B cell (primary cell): ENCODE data around the gene PRDM2. TPM values are rescaled to one million over a fixed set of nuclear protein-coding genes. Genes with fewer than 3 reads are reported as not detected.

Experiments used
- ATAC-seq: fragments of 200-7000 bp; cut with Tn5 transposase; one replicate; pipeline ENCODE4 v1.10.0; 2021; ENCODE audit warnings: low read depth, mild to moderate bottlenecking, moderate number of reproducible peaks, moderate library complexity
- CTCF ChIA-PET: fragments of 350-600 bp; sonication (Branson Sonifier 250); formaldehyde crosslinking; loops from one replicate; lab custom pipeline; 2021; ENCODE audit warnings: antibody characterized with exemption, inconsistent platforms; lab: Charles Lee
- POLR2A ChIA-PET: fragments of 350-600 bp; sonication (Branson Sonifier 250); formaldehyde crosslinking; loops from one replicate; lab custom pipeline; 2021; ENCODE audit warnings: antibody characterized with exemption; lab: Charles Lee
- DNase-seq: peaks from one replicate; pipeline ENCODE4 v3.0.0; 2013
- H2AFZ ChIP-seq: 2 replicates; pipeline ENCODE4 v1.6.1; 2012; ENCODE audit warnings: mild to moderate bottlenecking, low read depth, low read length; ENCODE audit not compliant: insufficient read depth, poor library complexity, severe bottlenecking
- H3K27ac ChIP-seq, 2 donors: 1 replicate in 1 of 2; 2 replicates in 1 of 2; pipeline ENCODE4 v1.5.1; 2012 to 2013; ENCODE audit warnings: low read length in 2 of 2, mild to moderate bottlenecking in 2 of 2, moderate library complexity in 1 of 2
- H3K27me3 ChIP-seq, 4 experiments: fragments of 200-600 bp in 1 of 4; sonication (generic) in 1 of 4; replicated peaks in 1 of 4; 1 replicate in 2 of 4; 2 replicates in 2 of 4; pipeline versions ENCODE4 v1.6.1 to v1.7.0; 2013 to 2016; ENCODE audit warnings: low read length in 3 of 4, mild to moderate bottlenecking in 2 of 4, mixed read lengths in 1 of 4, moderate library complexity in 1 of 4; ENCODE audit not compliant: insufficient read depth in 4 of 4, control insufficient read depth in 3 of 4; ENCODE audit errors: control extremely low read depth in 1 of 4
- H3K36me3 ChIP-seq, 2 experiments: replicated peaks in 1 of 2; 1 replicate in 1 of 2; 2 replicates in 1 of 2; pipeline versions ENCODE4 v1.6.1 to v1.7.1; 2013; ENCODE audit warnings: low read length in 1 of 2; ENCODE audit not compliant: insufficient read depth in 2 of 2, control insufficient read depth in 1 of 2; ENCODE audit errors: control extremely low read depth in 1 of 2, extremely low read depth in 1 of 2
- H3K4me1 ChIP-seq, 2 donors: fragments of 200-600 bp in 1 of 2; sonication (generic) in 1 of 2; 1 replicate in 1 of 2; 2 replicates in 1 of 2; pipeline versions ENCODE4 v1.5.1 to v1.6.1; 2013 to 2017; ENCODE audit warnings: low read length in 2 of 2; ENCODE audit not compliant: control insufficient read depth in 2 of 2, insufficient read depth in 2 of 2
- H3K4me2 ChIP-seq: replicated peaks from 2 replicates; pipeline ENCODE3; 2012; ENCODE audit warnings: mild to moderate bottlenecking, low read depth, low read length; ENCODE audit not compliant: poor library complexity, severe bottlenecking
- H3K4me3 ChIP-seq, 5 experiments: fragments of 200-600 bp in 1 of 5; sonication (generic) in 1 of 5; 1 replicate in 3 of 5; 2 replicates in 2 of 5; pipeline versions ENCODE4 v1.5.1 to v1.7.0; 2011 to 2016; ENCODE audit warnings: low read length in 4 of 5, mild to moderate bottlenecking in 4 of 5, low read depth in 2 of 5, control low read depth in 1 of 5, moderate library complexity in 1 of 5; ENCODE audit not compliant: insufficient read depth in 1 of 5; ENCODE audit errors: control extremely low read depth in 1 of 5, extremely low read depth in 1 of 5
- H3K79me2 ChIP-seq: fragments of 200-600 bp; sonication (generic); one replicate; pipeline ENCODE4 v1.6.0; 2016; ENCODE audit warnings: low read length; ENCODE audit not compliant: control insufficient read depth, insufficient read depth
- H3K9ac ChIP-seq: fragments of 200-600 bp; sonication (generic); 2 replicates; pipeline ENCODE4 v1.6.1; 2017; ENCODE audit warnings: mild to moderate bottlenecking, low read length, moderate library complexity
- H3K9me3 ChIP-seq, 3 donors: one replicate each; pipeline versions ENCODE4 v1.6.1 to v1.7.1; 2013; ENCODE audit warnings: low read length in 2 of 3; ENCODE audit not compliant: control insufficient read depth in 2 of 3, insufficient read depth in 1 of 3; ENCODE audit errors: control extremely low read depth in 1 of 3
- H4K20me1 ChIP-seq: 2 replicates; pipeline ENCODE4 v1.6.0; 2012; ENCODE audit warnings: mild to moderate bottlenecking, low read length; ENCODE audit not compliant: insufficient read depth, control insufficient read depth, poor library complexity, severe bottlenecking
- H3K27ac Mint-ChIP-seq: one replicate; pipeline ENCODE4 v1.8.0; 2021; ENCODE audit warnings: mixed read lengths
- H3K27me3 Mint-ChIP-seq: one replicate; pipeline ENCODE4 v1.8.0; 2021; ENCODE audit warnings: mixed read lengths
- H3K4me1 Mint-ChIP-seq: one replicate; pipeline ENCODE4 v1.8.0; 2021; ENCODE audit warnings: mixed read lengths
- H3K4me3 Mint-ChIP-seq: one replicate; pipeline ENCODE4 v1.8.0; 2021; ENCODE audit warnings: mixed read lengths
- H3K9me3 Mint-ChIP-seq: one replicate; pipeline ENCODE4 v1.8.0; 2022; ENCODE audit warnings: mixed read lengths; ENCODE audit not compliant: insufficient read depth
- CTCF ChIP-seq: fragments of 200-600 bp; IDR thresholded peaks from one replicate; pipeline ENCODE4 v1.8.0; 2022; ENCODE audit warnings: antibody characterized with exemption, mild to moderate bottlenecking
- EZH2 ChIP-seq: IDR thresholded peaks from 2 replicates; pipeline ENCODE4 v1.6.1; 2012; ENCODE audit warnings: borderline replicate concordance, low read depth, mild to moderate bottlenecking, moderate library complexity, low read length; ENCODE audit not compliant: insufficient read depth, poor library complexity, severe bottlenecking
- WGBS: methylation state at CpG from one replicate; pipeline ENCODE4 v1.1.5; 2013; ENCODE audit warnings: missing lambda C conversion rate; ENCODE audit not compliant: insufficient coverage; 5-methylcytosine and 5-hydroxymethylcytosine counted together
- intact Hi-C: fragments of 100-400 bp; cut with micrococcal nuclease; formaldehyde crosslinking; loops from one replicate; pipeline ENCODE4 v1.10.0; 2022
- polyA plus RNA-seq: library from polyadenylated mRNA; depleted of rRNA; stranded (reverse); fragments of >200 nt; gene quantifications from 2 replicates; pipeline ENCODE4 v1.2.3, GENCODE V29; 2012
- total RNA-seq, 2 donors: library from RNA; stranded (reverse); fragments of 120-200 nt in 1 of 2; gene quantifications; 1 replicate in 1 of 2; 2 replicates in 1 of 2; pipeline versions ENCODE4 v1.2.3 to v1.2.4, GENCODE V29; 2013 to 2022

Gene PRDM2
- total and polyA plus RNA-seq, 2 donors (not counting 1 experiment from before 2014, with no cell fraction given): 50.1 to 432 TPM

GRCh38 chr1:13775916-13776315 is 75.9 kb downstream of the PRDM2 start:
- CTCF ChIA-PET: interaction anchor here (1.1 kb wide), 1 partner anchor 50 kb away, joined by 3 read pairs; no protein-coding TSS in a partner anchor
- no peak overlapping the region for H3K9ac ChIP-seq
- no peak overlapping the region for H3K4me3 ChIP-seq
- Mint-ChIP-seq H3K4me1 (peaks cover 10% of the 10 kb centered on the region), H3K9me3 (no peaks in the 10 kb centered on the region), H3K27me3 (no peaks in the 10 kb centered on the region), H3K27ac (no peak overlapping the region), H3K4me3 (no peak overlapping the region)
- no peak overlapping the region for H2AFZ ChIP-seq
- intact Hi-C loops: no loop called here
- H3K27ac ChIP-seq: no peak overlapping the region
- POLR2A ChIA-PET: no interaction called here
- no peaks in the 10 kb centered on the region for H3K4me1 ChIP-seq
- ATAC-seq (no peak), DNase-seq (no peak)
- no peaks in the 10 kb centered on the region for H3K9me3 ChIP-seq
- WGBS: no CpG with 5 or more reads among the region's 3 CpGs
- H3K4me2 ChIP-seq: no peak overlapping the region
- peaks cover 87% of the 10 kb centered on the region for H3K79me2 ChIP-seq
- peaks cover 22 to 85% of the 10 kb centered on the region in 2 experiments for H3K36me3 ChIP-seq
- H4K20me1 ChIP-seq: peaks cover 95% of the 10 kb centered on the region
- no peak for TF ChIP-seq CTCF
- TF ChIP-seq EZH2: no peak
- no peaks in the 10 kb centered on the region for H3K27me3 ChIP-seq

GRCh38 chr1:13778431-13778830 is 78.4 kb downstream of the PRDM2 start:
- Histone ChIP-seq H3K9me3 (no peaks in the 10 kb centered on the region), H3K4me2 (no peak overlapping the region), H3K4me1 (no peaks in the 10 kb centered on the region), H3K79me2 (peaks cover 87% of the 10 kb centered on the region), H3K9ac (no peak overlapping the region), H4K20me1 (peaks cover 95% of the 10 kb centered on the region), H2AFZ (no peak overlapping the region), H3K36me3 (peaks cover 32 to 97% of the 10 kb centered on the region in 2 experiments), H3K27ac (no peak overlapping the region), H3K27me3 (no peaks in the 10 kb centered on the region), H3K4me3 (no peak overlapping the region)
- Mint-ChIP-seq H3K27me3 (no peaks in the 10 kb centered on the region), H3K4me1 (peaks cover 19% of the 10 kb centered on the region), H3K9me3 (no peaks in the 10 kb centered on the region), H3K27ac (no peak overlapping the region), H3K4me3 (no peak overlapping the region)
- TF ChIP-seq CTCF: no peak
- TF ChIP-seq EZH2: no peak
- DNase-seq: no peak
- no peak for ATAC-seq
- ChIA-PET CTCF (interaction anchor here (1.7 kb wide), 1 partner anchor 113 kb away, joined by 8 read pairs; no protein-coding TSS in a partner anchor), POLR2A (no interaction called here)
- WGBS: 96% methylated on average over 6 of the region's 7 CpGs
- intact Hi-C loops: no loop called here
